ENCODE data around the gene PRRX2. TPM values are rescaled to one million over a fixed set of nuclear protein-coding genes. Genes with fewer than 3 reads are reported as not detected.

Gene PRRX2
- total RNA-seq, 4 donors from 2014 or later = 9.6 to 32.1 (median 14.9) TPM

DNA sequence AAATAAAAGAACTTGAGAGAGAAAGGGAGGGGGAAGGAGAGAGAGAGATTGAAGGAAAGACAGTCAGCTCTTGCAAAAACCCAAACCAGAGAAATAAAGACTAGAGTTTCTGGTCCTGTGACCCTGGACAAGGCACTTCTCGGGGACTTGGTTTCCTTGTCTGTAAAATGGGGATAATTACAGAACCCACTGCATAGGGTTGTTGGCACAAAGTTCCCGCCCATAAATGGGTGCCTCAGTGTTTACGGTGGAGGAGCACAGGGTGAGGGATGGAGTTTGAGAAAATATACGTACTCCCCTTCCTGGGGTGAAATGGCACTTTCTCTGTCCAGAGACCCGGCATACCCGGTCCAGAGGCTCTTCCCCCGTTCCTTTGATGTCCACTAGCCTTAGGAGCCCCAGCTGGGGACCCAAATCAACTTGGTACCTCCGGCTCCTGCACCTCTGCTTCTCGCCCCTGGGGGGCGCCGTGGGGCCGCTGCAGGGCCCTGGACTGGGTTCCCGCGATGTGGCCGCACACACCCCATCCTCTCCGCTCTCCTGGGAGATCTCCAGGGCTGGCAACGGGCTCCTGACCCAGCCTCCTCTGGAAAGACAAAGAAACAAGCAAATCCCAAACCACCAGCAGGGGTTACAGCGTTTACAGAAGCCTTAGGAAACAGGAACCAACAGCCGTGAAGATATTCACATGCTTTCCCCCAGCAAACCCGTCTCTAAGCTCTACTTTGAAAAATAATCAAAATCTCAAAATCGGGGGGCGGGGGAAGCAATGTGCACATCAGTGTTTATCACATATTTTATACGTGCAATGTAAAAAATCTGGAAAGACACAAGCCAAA lies 61.1 kb downstream of the PRRX2 start:
- 14 to 15% methylated on average over 23 of the region's 23 CpGs for WGBS, 2 donors
- Histone ChIP-seq H3K27me3 (peaks cover 0 to 14% of the 10 kb centered on the region in 2 donors), H3K4me1 (peaks cover 0 to 23% (median 0%) of the 10 kb centered on the region in 4 donors), H3K36me3 (no peaks in the 10 kb centered on the region), H3K4me3 (peak overlapping the region in 1 of 4 donors; percentile 18), H3K27ac (peak overlapping the region in 2 of 4 donors; percentile 5 to 35), H3K9me3 (no peaks in the 10 kb centered on the region)
- TF ChIP-seq POLR2A (IDR thresholded peaks at IDR 0.05) (no peak), CTCF (IDR thresholded peaks at IDR 0.05) (peak; percentile 80 to 94 (median 87)), EP300 (IDR thresholded peaks at IDR 0.05) (no peak)
- DNase-seq (ENCODE audit: low spot score in 2 of 2) = peak; percentile 54 to 75

DNA sequence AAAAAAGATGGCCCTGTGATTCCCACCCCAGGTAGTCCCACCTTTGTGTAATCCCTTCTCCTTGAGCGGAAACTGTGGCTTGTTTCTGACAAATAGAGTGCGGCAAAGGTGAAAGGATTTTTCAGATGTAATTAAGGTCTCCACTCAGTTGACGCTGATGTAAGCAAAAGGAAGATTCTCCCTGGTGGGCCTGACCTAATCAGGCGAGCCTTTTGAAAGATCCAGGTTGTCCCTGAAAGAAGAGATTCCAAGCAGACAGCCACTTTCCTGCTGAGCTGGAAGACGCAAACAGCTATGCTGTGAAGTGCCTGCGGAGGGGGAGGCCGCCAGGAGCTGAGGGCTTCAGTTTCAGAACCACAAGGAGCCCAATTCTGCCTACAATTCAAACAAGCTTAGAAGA lies 63.3 kb downstream of the PRRX2 start:
- Histone ChIP-seq H3K4me1 (peaks cover 0 to 23% (median 0%) of the 10 kb centered on the region in 4 donors), H3K27me3 (peaks cover 0 to 18% of the 10 kb centered on the region in 2 donors), H3K9me3 (no peaks in the 10 kb centered on the region), H3K36me3 (no peaks in the 10 kb centered on the region), H3K27ac (no peak overlapping the region), H3K4me3 (no peak overlapping the region)
- TF ChIP-seq EP300 (IDR thresholded peaks at IDR 0.05) (no peak), POLR2A (IDR thresholded peaks at IDR 0.05) (no peak), CTCF (IDR thresholded peaks at IDR 0.05) (no peak)
- 90 to 95% methylated on average over 7 of the region's 7 CpGs for WGBS, 2 donors
- DNase-seq (ENCODE audit: low spot score in 2 of 2) = no peak

- 45% methylated on average over 6 of the region's 6 CpGs for WGBS, 2 donors
- peaks cover 0 to 7% (median 0%) of the 10 kb centered on the region in 4 donors for H3K4me1 ChIP-seq
- H3K36me3 ChIP-seq = no peaks in the 10 kb centered on the region
- no peak for TF ChIP-seq EP300 (IDR thresholded peaks at IDR 0.05)
- TF ChIP-seq CTCF (IDR thresholded peaks at IDR 0.05) = no peak
- no peak for TF ChIP-seq POLR2A (IDR thresholded peaks at IDR 0.05)
- H3K27me3 ChIP-seq = peaks cover 0 to 22% of the 10 kb centered on the region in 2 donors
- no peaks in the 10 kb centered on the region for H3K9me3 ChIP-seq
- no peak overlapping the region for H3K4me3 ChIP-seq
- no peak for DNase-seq (ENCODE audit: low spot score in 2 of 2)
- H3K27ac ChIP-seq = no peak overlapping the region
Observed at GRCh38 chr9:129731477-129732085, 66.1 kb downstream of the PRRX2 start.

GRCh38 chr9:129732100-129732499 lies 66.7 kb downstream of the PRRX2 start:
- WGBS, 2 donors = 65 to 68% methylated on average over 10 of the region's 10 CpGs
- H3K4me3 ChIP-seq = no peak overlapping the region
- peaks cover 0 to 23% of the 10 kb centered on the region in 2 donors for H3K27me3 ChIP-seq
- DNase-seq (ENCODE audit: low spot score in 2 of 2) = no peak
- no peak overlapping the region for H3K27ac ChIP-seq
- no peaks in the 10 kb centered on the region for H3K9me3 ChIP-seq
- TF ChIP-seq POLR2A (IDR thresholded peaks at IDR 0.05) (no peak), EP300 (IDR thresholded peaks at IDR 0.05) (no peak), CTCF (IDR thresholded peaks at IDR 0.05) (no peak)
- no peaks in the 10 kb centered on the region for H3K36me3 ChIP-seq
- peaks cover 0 to 1% (median 0%) of the 10 kb centered on the region in 4 donors for H3K4me1 ChIP-seq
